ENCODE measurements around the gene PLCB1. TPM values are rescaled to one million over a fixed set of nuclear protein-coding genes. Genes with fewer than 3 reads are reported as not detected.

Gene PLCB1
- total and polyA plus RNA-seq, 4 donors: 1.6 to 43.8 (median 6.1) TPM

DNA sequence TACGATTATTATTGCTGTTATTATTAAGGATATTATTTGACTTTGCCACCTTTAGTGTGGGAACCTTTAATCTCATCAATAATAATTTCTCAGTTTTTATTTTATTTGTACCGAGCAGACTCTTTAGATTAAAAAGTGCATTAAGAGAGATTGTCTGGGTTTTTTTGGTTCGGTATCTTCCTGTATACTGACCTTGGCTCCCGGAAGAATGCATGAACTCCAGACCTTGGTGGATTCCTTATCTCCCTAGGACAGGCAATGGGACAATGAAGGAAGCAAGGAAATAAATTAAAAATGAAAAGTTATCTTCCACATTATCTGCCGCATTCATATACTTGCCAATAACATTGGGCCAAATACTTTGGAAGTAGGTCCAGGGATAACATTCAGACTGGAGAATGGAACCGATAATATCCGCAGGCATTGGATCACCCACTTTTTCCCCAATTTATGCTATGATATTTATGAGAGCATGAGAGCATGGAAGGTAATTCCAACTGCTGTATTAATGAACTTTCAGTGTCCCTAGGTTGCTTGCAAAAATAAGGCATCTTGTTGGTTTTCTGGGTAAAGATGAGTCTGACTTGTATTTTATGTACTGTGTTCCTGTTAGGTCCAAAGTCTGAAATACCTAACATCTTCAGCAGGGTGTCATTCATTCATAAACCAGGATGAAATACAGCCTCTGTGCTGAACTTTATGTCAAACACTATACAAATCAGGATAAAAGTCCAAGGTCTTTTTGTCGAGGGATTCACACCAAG, 232.1 kb downstream of the PLCB1 start:
- no peak overlapping the region for H3K4me3 ChIP-seq
- no peak for DNase-seq
- H3K9me3 ChIP-seq (ENCODE audit: control insufficient read depth in 4 of 4, insufficient read depth in 3 of 4, low read length in 3 of 4): no peaks in the 10 kb centered on the region
- H3K27me3 ChIP-seq (ENCODE audit: control insufficient read depth in 3 of 3, insufficient read depth in 3 of 3, low read length in 2 of 3): no peaks in the 10 kb centered on the region
- 78 to 89% methylated on average over 8 of the region's 8 CpGs for WGBS, 2 donors
- no peak overlapping the region for H3K9ac ChIP-seq (ENCODE audit: insufficient read depth in 1 of 2, low read length in 2 of 2)
- H3K4me1 ChIP-seq (ENCODE audit: control insufficient read depth in 5 of 5, insufficient read depth in 5 of 5, low read length in 5 of 5): no peaks in the 10 kb centered on the region
- no peaks in the 10 kb centered on the region for H3K36me3 ChIP-seq (ENCODE audit: control insufficient read depth in 4 of 4, insufficient read depth in 4 of 4, low read length in 4 of 4)
- H3K27ac ChIP-seq (ENCODE audit: low read depth in 1 of 2, low read length in 1 of 2): no peak overlapping the region
- TF ChIP-seq, protein P1, sequence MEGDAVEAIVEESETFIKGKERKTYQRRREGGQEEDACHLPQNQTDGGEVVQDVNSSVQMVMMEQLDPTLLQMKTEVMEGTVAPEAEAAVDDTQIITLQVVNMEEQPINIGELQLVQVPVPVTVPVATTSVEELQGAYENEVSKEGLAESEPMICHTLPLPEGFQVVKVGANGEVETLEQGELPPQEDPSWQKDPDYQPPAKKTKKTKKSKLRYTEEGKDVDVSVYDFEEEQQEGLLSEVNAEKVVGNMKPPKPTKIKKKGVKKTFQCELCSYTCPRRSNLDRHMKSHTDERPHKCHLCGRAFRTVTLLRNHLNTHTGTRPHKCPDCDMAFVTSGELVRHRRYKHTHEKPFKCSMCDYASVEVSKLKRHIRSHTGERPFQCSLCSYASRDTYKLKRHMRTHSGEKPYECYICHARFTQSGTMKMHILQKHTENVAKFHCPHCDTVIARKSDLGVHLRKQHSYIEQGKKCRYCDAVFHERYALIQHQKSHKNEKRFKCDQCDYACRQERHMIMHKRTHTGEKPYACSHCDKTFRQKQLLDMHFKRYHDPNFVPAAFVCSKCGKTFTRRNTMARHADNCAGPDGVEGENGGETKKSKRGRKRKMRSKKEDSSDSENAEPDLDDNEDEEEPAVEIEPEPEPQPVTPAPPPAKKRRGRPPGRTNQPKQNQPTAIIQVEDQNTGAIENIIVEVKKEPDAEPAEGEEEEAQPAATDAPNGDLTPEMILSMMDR (IDR thresholded peaks at IDR 0.05; ENCODE audit: control extremely low read depth, extremely low read depth): no peak
- ATAC-seq (ENCODE audit: insufficient read depth, low FRiP score): no peak

DNA sequence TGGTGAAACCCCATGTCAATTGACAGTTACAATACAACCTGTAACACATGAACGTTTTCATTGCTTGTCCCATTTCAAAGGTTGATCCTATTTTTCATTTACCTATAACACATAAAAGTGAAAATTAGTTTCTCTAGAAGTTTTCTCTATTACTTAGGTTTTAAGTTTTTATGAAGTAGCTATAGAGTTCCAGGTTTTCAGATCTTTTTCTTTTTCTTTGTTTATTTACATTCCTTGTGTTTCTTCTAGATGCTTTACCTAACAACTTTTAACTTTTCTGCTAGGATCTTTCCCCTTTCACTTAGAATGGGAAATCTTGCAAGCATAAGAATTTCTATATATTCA, 232.6 kb downstream of the PLCB1 start:
- Histone ChIP-seq H3K4me3 (no peak overlapping the region), H3K9ac (ENCODE audit: insufficient read depth in 1 of 2, low read length in 2 of 2) (no peak overlapping the region), H3K27me3 (ENCODE audit: control insufficient read depth in 3 of 3, insufficient read depth in 3 of 3, low read length in 2 of 3) (no peaks in the 10 kb centered on the region), H3K27ac (ENCODE audit: low read depth in 1 of 2, low read length in 1 of 2) (no peak overlapping the region), H3K9me3 (ENCODE audit: control insufficient read depth in 4 of 4, insufficient read depth in 3 of 4, low read length in 3 of 4) (no peaks in the 10 kb centered on the region), H3K4me1 (ENCODE audit: control insufficient read depth in 5 of 5, insufficient read depth in 5 of 5, low read length in 5 of 5) (no peaks in the 10 kb centered on the region), H3K36me3 (ENCODE audit: control insufficient read depth in 4 of 4, insufficient read depth in 4 of 4, low read length in 4 of 4) (no peaks in the 10 kb centered on the region)
- TF ChIP-seq, protein P1 (IDR thresholded peaks at IDR 0.05; ENCODE audit: control extremely low read depth, extremely low read depth): no peak
- DNase-seq (no peak), ATAC-seq (ENCODE audit: insufficient read depth, low FRiP score) (no peak)
- WGBS, 2 donors: 85 to 88% methylated on average over 1 of the region's 1 CpG

DNA sequence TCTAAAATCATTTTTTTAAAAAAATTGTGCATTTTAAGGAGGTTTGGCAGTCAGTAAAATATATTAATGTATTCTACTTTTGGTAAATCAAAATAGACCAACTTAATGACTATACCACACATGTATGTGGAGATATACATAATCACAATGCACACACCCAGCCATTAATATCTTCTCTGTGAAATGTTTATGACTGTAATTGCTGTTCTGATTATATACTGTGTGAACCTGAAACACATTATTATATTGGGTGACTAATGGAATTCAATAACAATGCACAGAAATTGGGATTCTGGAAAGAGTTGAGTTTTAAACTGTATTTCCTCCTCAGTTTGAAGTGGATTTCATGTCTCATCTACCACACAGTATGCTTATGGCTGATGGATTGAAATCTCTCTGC, 233.6 kb downstream of the PLCB1 start:
- TF ChIP-seq, protein P1 (IDR thresholded peaks at IDR 0.05; ENCODE audit: control extremely low read depth, extremely low read depth): no peak
- H3K9me3 ChIP-seq (ENCODE audit: control insufficient read depth in 4 of 4, insufficient read depth in 3 of 4, low read length in 3 of 4): no peaks in the 10 kb centered on the region
- H3K9ac ChIP-seq (ENCODE audit: insufficient read depth in 1 of 2, low read length in 2 of 2): no peak overlapping the region
- ATAC-seq (ENCODE audit: insufficient read depth, low FRiP score): no peak
- no peak overlapping the region for H3K4me3 ChIP-seq
- H3K27me3 ChIP-seq (ENCODE audit: control insufficient read depth in 3 of 3, insufficient read depth in 3 of 3, low read length in 2 of 3): no peaks in the 10 kb centered on the region
- no peak overlapping the region for H3K27ac ChIP-seq (ENCODE audit: low read depth in 1 of 2, low read length in 1 of 2)
- H3K36me3 ChIP-seq (ENCODE audit: control insufficient read depth in 4 of 4, insufficient read depth in 4 of 4, low read length in 4 of 4): no peaks in the 10 kb centered on the region
- no peaks in the 10 kb centered on the region for H3K4me1 ChIP-seq (ENCODE audit: control insufficient read depth in 5 of 5, insufficient read depth in 5 of 5, low read length in 5 of 5)
- no peak for DNase-seq
